B cell (primary cell): ENCODE data around the gene USP48.

ENCODE experiments used
- CTCF ChIP-seq: fragments of 200-600 bp; IDR thresholded peaks from one replicate; pipeline ENCODE4 v1.8.0; 2022; ENCODE audit warnings: antibody characterized with exemption, mild to moderate bottlenecking
- EZH2 ChIP-seq: IDR thresholded peaks from 2 replicates; pipeline ENCODE4 v1.6.1; 2012; ENCODE audit warnings: borderline replicate concordance, low read depth, mild to moderate bottlenecking, moderate library complexity, low read length; ENCODE audit not compliant: insufficient read depth, poor library complexity, severe bottlenecking

- TF ChIP-seq CTCF (no peak), EZH2 (no peak)
Measured at GRCh38 chr1:21750841-21751240, 32.1 kb downstream of the USP48 start.
